HepG2 (cell line): ENCODE results near the gene JPH3.

Experiments
- TIGD3 ChIP-seq: sonication (generic); formaldehyde crosslinking; IDR thresholded peaks from 2 replicates; pipeline ENCODE4 v1.5.1; 2020; ENCODE audit warnings: mild to moderate bottlenecking, missing genetic modification reagents, borderline replicate concordance
- ZNF207 ChIP-seq: fragments of 450-650 bp; IDR thresholded peaks from 2 replicates; pipeline ENCODE4 v1.6.1; 2016; ENCODE audit warnings: antibody characterized with exemption, borderline replicate concordance
- ZNF781 ChIP-seq: sonication (generic); formaldehyde crosslinking; IDR thresholded peaks from 2 replicates; pipeline ENCODE4 v1.5.1; 2020; ENCODE audit warnings: borderline replicate concordance, mild to moderate bottlenecking, missing genetic modification reagents; ENCODE audit errors: not compliant biosample characterization
- ZNF788 ChIP-seq: sonication (generic); formaldehyde crosslinking; IDR thresholded peaks from 2 replicates; pipeline ENCODE4 v1.5.0; 2020; ENCODE audit warnings: mild to moderate bottlenecking, missing genetic modification reagents, borderline replicate concordance

- no peak for TF ChIP-seq ZNF207
- TF ChIP-seq TIGD3 (CRISPR knock-in tag) = no peak
- no peak for TF ChIP-seq ZNF788 (CRISPR knock-in tag)
- TF ChIP-seq ZNF781 (CRISPR knock-in tag) = no peak
These were observed 14.7 kb upstream of the JPH3 start for GRCh38 chr16:87587636-87588035.
